ENCODE results near the gene PNPLA6.

GRCh38 chr19:7492142-7492541 lies 43.4 kb upstream of the PNPLA6 start:
- no peak for TF ChIP-seq NFRKB (IDR thresholded peaks at IDR 0.05)
- TF ChIP-seq SP1 (IDR thresholded peaks at IDR 0.05), result no peak
- no peak for TF ChIP-seq SUZ12 (IDR thresholded peaks at IDR 0.05)
- TF ChIP-seq FOXK2 (IDR thresholded peaks at IDR 0.05), result no peak
